Ovary (tissue), 3 donors: ENCODE measurements around the gene LAMB4.

Experiments
- EP300 ChIP-seq: sonication (generic); formaldehyde crosslinking; IDR thresholded peaks from one replicate; pipeline ENCODE4 v1.6.1; 2017; ENCODE audit warnings: antibody characterized with exemption
- POLR2A ChIP-seq: fragments of 450-650 bp; IDR thresholded peaks from one replicate; pipeline ENCODE4 v1.6.1; 2017; ENCODE audit warnings: antibody characterized with exemption, mild to moderate bottlenecking, moderate library complexity
- TF ChIP-seq, protein P1 (sequence below), 3 donors: fragments of 450-650 bp in 2 of 3; fragments of 200-600 bp in 1 of 3; IDR thresholded peaks; one replicate each; pipeline versions ENCODE4 v1.5.1 to v1.8.0; 2016 to 2022; ENCODE audit warnings: antibody characterized with exemption in 3 of 3, mild to moderate bottlenecking in 1 of 3
- donor health status: DM: no; HTN: no; CAD: no.

DNA sequence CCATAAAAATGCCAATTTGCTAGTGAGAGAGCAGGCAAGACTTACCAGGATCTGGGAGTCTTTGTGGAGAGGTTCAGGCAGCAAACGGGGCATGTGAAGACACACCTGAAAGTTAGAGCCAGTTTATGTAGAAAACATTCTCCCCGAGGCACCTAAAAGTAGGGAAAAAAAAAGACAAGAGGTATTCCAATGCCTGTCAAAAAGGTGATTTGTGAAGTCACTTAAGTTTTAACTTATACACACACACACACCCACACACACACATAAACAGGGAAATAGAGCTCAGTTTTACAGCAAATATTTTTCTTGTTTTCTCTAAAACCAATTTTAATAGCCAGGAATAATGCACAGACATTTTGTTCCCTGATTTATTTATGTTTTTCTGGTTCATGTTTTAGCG is at the start of gene LAMB4:
- TF ChIP-seq, protein P1, sequence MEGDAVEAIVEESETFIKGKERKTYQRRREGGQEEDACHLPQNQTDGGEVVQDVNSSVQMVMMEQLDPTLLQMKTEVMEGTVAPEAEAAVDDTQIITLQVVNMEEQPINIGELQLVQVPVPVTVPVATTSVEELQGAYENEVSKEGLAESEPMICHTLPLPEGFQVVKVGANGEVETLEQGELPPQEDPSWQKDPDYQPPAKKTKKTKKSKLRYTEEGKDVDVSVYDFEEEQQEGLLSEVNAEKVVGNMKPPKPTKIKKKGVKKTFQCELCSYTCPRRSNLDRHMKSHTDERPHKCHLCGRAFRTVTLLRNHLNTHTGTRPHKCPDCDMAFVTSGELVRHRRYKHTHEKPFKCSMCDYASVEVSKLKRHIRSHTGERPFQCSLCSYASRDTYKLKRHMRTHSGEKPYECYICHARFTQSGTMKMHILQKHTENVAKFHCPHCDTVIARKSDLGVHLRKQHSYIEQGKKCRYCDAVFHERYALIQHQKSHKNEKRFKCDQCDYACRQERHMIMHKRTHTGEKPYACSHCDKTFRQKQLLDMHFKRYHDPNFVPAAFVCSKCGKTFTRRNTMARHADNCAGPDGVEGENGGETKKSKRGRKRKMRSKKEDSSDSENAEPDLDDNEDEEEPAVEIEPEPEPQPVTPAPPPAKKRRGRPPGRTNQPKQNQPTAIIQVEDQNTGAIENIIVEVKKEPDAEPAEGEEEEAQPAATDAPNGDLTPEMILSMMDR (IDR thresholded peaks at IDR 0.05): no peak
- TF ChIP-seq POLR2A (no peak), EP300 (no peak)
